ENCODE measurements around the gene MYLK. TPM values are rescaled to one million over a fixed set of nuclear protein-coding genes. Genes with fewer than 3 reads are reported as not detected.

Gene MYLK
- total and polyA plus RNA-seq, 2 experiments from 2014 or later, result 13.1 to 27.1 TPM

GRCh38 chr3:123663977-123664376 is 220.2 kb downstream of the MYLK start:
- H3K27me3 ChIP-seq, result no peaks in the 10 kb centered on the region
- 93% methylated on average over 9 of the region's 9 CpGs for WGBS (ENCODE audit: low lambda C conversion rate, missing lambda C conversion rate)
- no peaks in the 10 kb centered on the region for H3K36me3 ChIP-seq (replicated peaks; ENCODE audit: insufficient read depth, low read depth)
- H3K27ac ChIP-seq, result no peak overlapping the region
- H3K79me2 ChIP-seq, result no peaks in the 10 kb centered on the region
- H3K4me2 ChIP-seq, result no peak overlapping the region
- H3K9me2 ChIP-seq (replicated peaks; ENCODE audit: insufficient read depth), result no peaks in the 10 kb centered on the region
- no peak for DNase-seq (ENCODE audit: low spot score)
- H3K4me3 ChIP-seq, result no peak overlapping the region
- H4K20me1 ChIP-seq (ENCODE audit: insufficient read depth, poor library complexity, severe bottlenecking), result no peaks in the 10 kb centered on the region
- H2AFZ ChIP-seq, result no peak overlapping the region
- H3K9me3 ChIP-seq (ENCODE audit: low read depth), result no peaks in the 10 kb centered on the region
- TF ChIP-seq EZH2phosphoT487 (IDR thresholded peaks at IDR 0.05; ENCODE audit: low read depth, severe bottlenecking, unreplicated experiment) (no peak), CTCF (IDR thresholded peaks at IDR 0.05; ENCODE audit: poor library complexity) (no peak), EZH2 (IDR thresholded peaks at IDR 0.05; ENCODE audit: borderline replicate concordance) (no peak)
- peaks cover 15% of the 10 kb centered on the region for H3K4me1 ChIP-seq (ENCODE audit: insufficient read depth)

DNA sequence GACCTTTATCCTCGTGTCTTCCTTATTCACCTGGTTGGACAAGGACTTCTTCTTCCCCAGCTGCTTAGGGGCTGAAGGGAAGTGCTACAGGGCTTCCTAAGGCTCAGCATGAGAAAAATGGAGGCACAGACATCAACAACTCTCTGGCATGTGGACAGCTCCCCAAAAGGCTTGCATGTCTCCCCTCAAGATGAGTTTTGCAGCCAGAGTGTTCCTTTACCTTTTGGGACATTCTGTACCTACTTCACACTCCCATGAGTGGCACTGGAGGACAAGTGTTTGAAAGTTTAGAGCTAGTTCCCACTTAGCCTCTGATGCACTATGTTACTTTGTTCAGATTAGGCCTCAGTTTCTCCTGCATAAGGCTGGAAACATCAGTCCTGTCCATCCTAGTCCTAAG is 222.2 kb downstream of the MYLK start:
- H3K4me3 ChIP-seq, result no peak overlapping the region
- no peaks in the 10 kb centered on the region for H3K9me3 ChIP-seq (ENCODE audit: low read depth)
- peaks cover 24% of the 10 kb centered on the region for H3K4me1 ChIP-seq (ENCODE audit: insufficient read depth)
- H3K79me2 ChIP-seq, result no peaks in the 10 kb centered on the region
- no peaks in the 10 kb centered on the region for H3K27me3 ChIP-seq
- TF ChIP-seq CTCF (IDR thresholded peaks at IDR 0.05; ENCODE audit: poor library complexity), result no peak
- no peak for TF ChIP-seq EZH2phosphoT487 (IDR thresholded peaks at IDR 0.05; ENCODE audit: low read depth, severe bottlenecking, unreplicated experiment)
- TF ChIP-seq EZH2 (IDR thresholded peaks at IDR 0.05; ENCODE audit: borderline replicate concordance), result no peak
- no peaks in the 10 kb centered on the region for H3K36me3 ChIP-seq (replicated peaks; ENCODE audit: insufficient read depth, low read depth)
- H3K9me2 ChIP-seq (replicated peaks; ENCODE audit: insufficient read depth), result no peaks in the 10 kb centered on the region
- H4K20me1 ChIP-seq (ENCODE audit: insufficient read depth, poor library complexity, severe bottlenecking), result no peaks in the 10 kb centered on the region
- no peak for DNase-seq (ENCODE audit: low spot score)
- H2AFZ ChIP-seq, result no peak overlapping the region
- no peak overlapping the region for H3K27ac ChIP-seq
- WGBS (ENCODE audit: low lambda C conversion rate, missing lambda C conversion rate), result 85% methylated on average over 1 of the region's 1 CpG
- no peak overlapping the region for H3K4me2 ChIP-seq

DNA sequence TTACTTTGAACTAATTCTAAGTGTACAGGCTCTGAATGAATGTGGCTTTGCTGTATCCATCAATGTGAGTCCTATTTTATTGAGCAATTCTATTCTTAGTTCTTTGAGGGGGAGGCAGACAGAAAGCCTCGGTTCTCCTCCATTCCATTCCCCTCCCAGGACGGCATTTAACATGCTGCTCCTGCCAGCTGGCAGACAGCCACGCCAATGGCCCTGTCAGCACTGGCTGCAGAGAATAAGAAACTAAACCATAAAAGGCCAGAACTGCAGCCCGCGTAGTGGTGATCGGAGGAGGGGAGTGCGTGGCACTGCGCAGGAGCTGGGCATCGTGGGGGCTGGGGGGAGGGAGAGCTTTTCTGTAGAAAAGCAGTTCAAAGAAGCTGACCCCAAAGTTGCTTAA is 223.2 kb downstream of the MYLK start:
- no peaks in the 10 kb centered on the region for H3K27me3 ChIP-seq
- peak overlapping the region; percentile 12 for H3K4me2 ChIP-seq
- H2AFZ ChIP-seq, result no peak overlapping the region
- peaks cover 24% of the 10 kb centered on the region for H3K4me1 ChIP-seq (ENCODE audit: insufficient read depth)
- no peaks in the 10 kb centered on the region for H3K9me2 ChIP-seq (replicated peaks; ENCODE audit: insufficient read depth)
- H4K20me1 ChIP-seq (ENCODE audit: insufficient read depth, poor library complexity, severe bottlenecking), result no peaks in the 10 kb centered on the region
- DNase-seq (ENCODE audit: low spot score), result peak; percentile 80
- no peaks in the 10 kb centered on the region for H3K9me3 ChIP-seq (ENCODE audit: low read depth)
- H3K27ac ChIP-seq, result peak overlapping the region; percentile 56
- no peak overlapping the region for H3K4me3 ChIP-seq
- no peak for TF ChIP-seq EZH2 (IDR thresholded peaks at IDR 0.05; ENCODE audit: borderline replicate concordance)
- no peak for TF ChIP-seq CTCF (IDR thresholded peaks at IDR 0.05; ENCODE audit: poor library complexity)
- TF ChIP-seq EZH2phosphoT487 (IDR thresholded peaks at IDR 0.05; ENCODE audit: low read depth, severe bottlenecking, unreplicated experiment), result no peak
- 24% methylated on average over 9 of the region's 9 CpGs for whole genome bisulfite sequencing (ENCODE audit: low lambda C conversion rate, missing lambda C conversion rate)
- no peaks in the 10 kb centered on the region for H3K79me2 ChIP-seq
- H3K36me3 ChIP-seq (replicated peaks; ENCODE audit: insufficient read depth, low read depth), result no peaks in the 10 kb centered on the region
